Ascending aorta (tissue), 2 donors: ENCODE measurements around the gene KCP. TPM values are rescaled to one million over a fixed set of nuclear protein-coding genes. Genes with fewer than 3 reads are reported as not detected.
"Not testable (repeated sequence)": the region's sequence is repeated elsewhere in the genome, so short reads cannot be mapped to it uniquely, and the experiment has no call there.

Source experiments
- DNase-seq, 2 donors: peaks; one replicate each; pipeline ENCODE4 v3.0.0-alpha.2; 2019; ENCODE audit warnings: low spot score in 2 of 2
- H3K27ac ChIP-seq, 2 donors: fragments of 200-600 bp; sonication (generic); one replicate each; pipeline ENCODE4 v1.5.1; 2016 to 2017; ENCODE audit warnings: mild to moderate bottlenecking in 1 of 2
- H3K27me3 ChIP-seq: fragments of 200-600 bp; sonication (generic); one replicate; pipeline ENCODE4 v1.5.1; 2017
- H3K36me3 ChIP-seq, 2 donors: fragments of 200-600 bp; sonication (generic); one replicate each; pipeline ENCODE4 v1.5.1; 2016
- H3K4me1 ChIP-seq, 2 donors: fragments of 200-600 bp; sonication (generic); one replicate each; pipeline ENCODE4 v1.5.1; 2016 to 2017; ENCODE audit warnings: mild to moderate bottlenecking in 1 of 2
- H3K4me3 ChIP-seq, 2 donors: fragments of 200-600 bp; sonication (generic); one replicate each; pipeline ENCODE4 v1.5.1; 2016 to 2017; ENCODE audit warnings: mild to moderate bottlenecking in 1 of 2
- H3K9me3 ChIP-seq, 2 donors: fragments of 200-600 bp; sonication (generic); one replicate each; pipeline ENCODE4 v1.5.1; 2016
- intact Hi-C: fragments of 100-400 bp; cut with DNase I; formaldehyde crosslinking; loops from one replicate; pipeline ENCODE4 v1.15.1; 2023
- total RNA-seq: library from RNA; depleted of rRNA; stranded (reverse); fragments of >200 nt; gene quantifications from one replicate; pipeline ENCODE4 v1.1.0, GENCODE V29; 2016
- TF ChIP-seq, protein P1 (sequence below), 3 experiments: fragments of 200-600 bp in 2 of 3; fragments of 450-650 bp in 1 of 3; sonication (generic) in 2 of 3; IDR thresholded peaks; one replicate each; pipeline ENCODE4 v1.5.1; 2016 to 2019; ENCODE audit warnings: antibody characterized with exemption in 3 of 3, mild to moderate bottlenecking in 1 of 3, moderate library complexity in 1 of 3

KCP gene
- total RNA-seq, 1 donor from 2014 or later = 1.2 TPM

GRCh38 chr7:128945668-128946366 is 35.3 kb upstream of the KCP start:
- intact Hi-C loops = no loop called here
- Histone ChIP-seq H3K27me3 (no peaks in the 10 kb centered on the region), H3K27ac (no peak overlapping the region), H3K4me3 (no peak overlapping the region), H3K9me3 (no peaks in the 10 kb centered on the region), H3K36me3 (no peaks in the 10 kb centered on the region), H3K4me1 (no peaks in the 10 kb centered on the region)
- TF ChIP-seq, protein P1, sequence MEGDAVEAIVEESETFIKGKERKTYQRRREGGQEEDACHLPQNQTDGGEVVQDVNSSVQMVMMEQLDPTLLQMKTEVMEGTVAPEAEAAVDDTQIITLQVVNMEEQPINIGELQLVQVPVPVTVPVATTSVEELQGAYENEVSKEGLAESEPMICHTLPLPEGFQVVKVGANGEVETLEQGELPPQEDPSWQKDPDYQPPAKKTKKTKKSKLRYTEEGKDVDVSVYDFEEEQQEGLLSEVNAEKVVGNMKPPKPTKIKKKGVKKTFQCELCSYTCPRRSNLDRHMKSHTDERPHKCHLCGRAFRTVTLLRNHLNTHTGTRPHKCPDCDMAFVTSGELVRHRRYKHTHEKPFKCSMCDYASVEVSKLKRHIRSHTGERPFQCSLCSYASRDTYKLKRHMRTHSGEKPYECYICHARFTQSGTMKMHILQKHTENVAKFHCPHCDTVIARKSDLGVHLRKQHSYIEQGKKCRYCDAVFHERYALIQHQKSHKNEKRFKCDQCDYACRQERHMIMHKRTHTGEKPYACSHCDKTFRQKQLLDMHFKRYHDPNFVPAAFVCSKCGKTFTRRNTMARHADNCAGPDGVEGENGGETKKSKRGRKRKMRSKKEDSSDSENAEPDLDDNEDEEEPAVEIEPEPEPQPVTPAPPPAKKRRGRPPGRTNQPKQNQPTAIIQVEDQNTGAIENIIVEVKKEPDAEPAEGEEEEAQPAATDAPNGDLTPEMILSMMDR (IDR thresholded peaks at IDR 0.05) = no peak
- no peak for DNase-seq

GRCh38 chr7:128944487-128945236 is 34.2 kb upstream of the KCP start:
- H3K4me3 ChIP-seq = no peak overlapping the region
- TF ChIP-seq, protein P1 (IDR thresholded peaks at IDR 0.05) = no peak
- H3K9me3 ChIP-seq = no peaks in the 10 kb centered on the region
- no peak overlapping the region for H3K27ac ChIP-seq
- H3K27me3 ChIP-seq = no peaks in the 10 kb centered on the region
- DNase-seq = no peak
- H3K36me3 ChIP-seq = no peaks in the 10 kb centered on the region
- intact Hi-C loops = no loop called here
- no peaks in the 10 kb centered on the region for H3K4me1 ChIP-seq

GRCh38 chr7:128943251-128943650 is 32.7 kb upstream of the KCP start:
- H3K9me3 ChIP-seq, H3K4me3 ChIP-seq, H3K27ac ChIP-seq, H3K27me3 ChIP-seq, H3K36me3 ChIP-seq, intact Hi-C loops, DNase-seq, H3K4me1 ChIP-seq: not testable (repeated sequence)

- no peak overlapping the region for H3K27ac ChIP-seq
- no peaks in the 10 kb centered on the region for H3K36me3 ChIP-seq
- DNase-seq = no peak
- TF ChIP-seq, protein P1 (IDR thresholded peaks at IDR 0.05) = no peak
- intact Hi-C loops = no loop called here
- H3K4me1 ChIP-seq = peaks cover 4 to 8% of the 10 kb centered on the region in 2 donors
- no peaks in the 10 kb centered on the region for H3K27me3 ChIP-seq
- no peak overlapping the region for H3K4me3 ChIP-seq
- no peaks in the 10 kb centered on the region for H3K9me3 ChIP-seq
Observed at GRCh38 chr7:128941946-128942526, 31.5 kb upstream of the KCP start.

- TF ChIP-seq, protein P1 (IDR thresholded peaks at IDR 0.05) = no peak
- Histone ChIP-seq H3K36me3 (no peaks in the 10 kb centered on the region), H3K4me3 (no peak overlapping the region), H3K9me3 (no peaks in the 10 kb centered on the region), H3K4me1 (peaks cover 4 to 8% of the 10 kb centered on the region in 2 donors), H3K27me3 (no peaks in the 10 kb centered on the region), H3K27ac (no peak overlapping the region)
- intact Hi-C loops = no loop called here
- no peak for DNase-seq
Observed at GRCh38 chr7:128941323-128941890, 30.9 kb upstream of the KCP start.
